Brain microvascular endothelial cell (primary cell): ENCODE measurements around the gene SUCO.

ENCODE experiments used
- DNase-seq: peaks from one replicate; pipeline ENCODE4 v3.0.0-alpha.2; 2020
- H3K27ac ChIP-seq: fragments of 250-450 bp; sonication (Bioruptor Pico); 2 replicates; pipeline ENCODE4 v1.5.1; 2020; ENCODE audit warnings: mild to moderate bottlenecking, moderate library complexity
- H3K27me3 ChIP-seq: fragments of 250-450 bp; sonication (Bioruptor Pico); replicated peaks from 2 replicates; pipeline ENCODE4 v1.5.1; 2020; ENCODE audit warnings: mild to moderate bottlenecking
- H3K36me3 ChIP-seq: fragments of 250-450 bp; sonication (Bioruptor Pico); replicated peaks from 2 replicates; pipeline ENCODE4 v1.5.1; 2020; ENCODE audit warnings: mild to moderate bottlenecking
- H3K4me3 ChIP-seq: 2 replicates; pipeline ENCODE4 v1.5.1; 2011; ENCODE audit warnings: low read depth, mild to moderate bottlenecking, control low read depth, low read length, moderate library complexity
- CTCF ChIP-seq: IDR thresholded peaks from 2 replicates; pipeline ENCODE4 v1.5.1; 2011; ENCODE audit warnings: low read depth, mild to moderate bottlenecking, moderate library complexity, low read length, control low read depth, inconsistent platforms; ENCODE audit errors: missing control alignments
- in situ Hi-C: cut with HindIII; loops from 2 replicates; pipeline ENCODE4 v1.10.0; 2017; ENCODE audit warnings: low sequenced_read_pairs, low pct_ligation_motif_present

Gene SUCO

GRCh38 chr1:172551279-172551678 lies 18.3 kb downstream of the SUCO start:
- no peak overlapping the region for H3K27ac ChIP-seq
- no peak for TF ChIP-seq CTCF
- in situ Hi-C loops, result no loop called here
- no peak for DNase-seq
- no peaks in the 10 kb centered on the region for H3K27me3 ChIP-seq
- no peaks in the 10 kb centered on the region for H3K36me3 ChIP-seq
- no peak overlapping the region for H3K4me3 ChIP-seq

DNA sequence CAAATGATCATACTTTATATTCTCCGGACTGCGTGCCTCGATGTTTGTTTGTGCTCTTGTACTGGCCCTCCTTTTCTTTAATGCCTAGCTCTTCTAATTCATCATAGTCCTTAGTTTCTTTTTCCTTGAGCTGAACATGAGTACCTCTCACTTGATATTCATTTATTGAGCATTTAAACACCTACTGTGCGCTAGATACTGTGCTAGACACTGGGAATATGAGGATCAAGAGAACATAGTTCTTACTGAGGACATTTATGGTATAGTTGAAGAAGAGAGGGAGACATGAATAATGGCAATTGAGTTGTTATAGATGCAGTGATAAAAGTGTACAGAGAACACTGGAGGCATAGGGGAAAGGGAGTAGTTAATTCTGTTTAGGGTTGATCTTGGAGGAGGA lies 22.0 kb downstream of the SUCO start:
- DNase-seq, result no peak
- no peak overlapping the region for H3K4me3 ChIP-seq
- H3K27ac ChIP-seq, result no peak overlapping the region
- in situ Hi-C loops, result no loop called here
- H3K27me3 ChIP-seq, result no peaks in the 10 kb centered on the region
- no peak for TF ChIP-seq CTCF
- H3K36me3 ChIP-seq, result peaks cover 6% of the 10 kb centered on the region

DNA sequence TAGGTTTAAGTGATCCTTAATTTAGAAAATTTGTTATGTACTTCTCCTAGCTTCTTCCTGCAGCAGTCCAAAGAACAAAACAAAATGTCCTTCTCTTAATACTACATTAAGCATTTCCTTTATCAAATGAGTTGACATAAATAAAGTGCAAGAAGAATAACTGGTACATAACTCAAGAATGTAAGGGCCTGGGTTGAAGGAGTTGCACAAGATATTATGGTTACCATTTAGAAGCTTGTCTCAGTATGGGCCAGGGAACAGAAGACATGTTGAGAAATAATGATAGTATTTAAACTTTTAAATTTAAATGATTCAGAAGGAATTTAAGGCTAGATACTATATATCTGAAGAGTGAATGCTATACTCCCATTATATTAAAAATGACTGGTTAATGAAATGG lies 23.5 kb downstream of the SUCO start:
- Histone ChIP-seq H3K27ac (no peak overlapping the region), H3K4me3 (no peak overlapping the region), H3K36me3 (peaks cover 6% of the 10 kb centered on the region), H3K27me3 (no peaks in the 10 kb centered on the region)
- no peak for DNase-seq
- TF ChIP-seq CTCF, result no peak
- in situ Hi-C loops, result no loop called here

- DNase-seq, result no peak
- H3K27ac ChIP-seq, result no peak overlapping the region
- peaks cover 6% of the 10 kb centered on the region for H3K36me3 ChIP-seq
- TF ChIP-seq CTCF, result no peak
- no peak overlapping the region for H3K4me3 ChIP-seq
- no peaks in the 10 kb centered on the region for H3K27me3 ChIP-seq
- in situ Hi-C loops, result no loop called here
These were observed 24.3 kb downstream of the SUCO start for GRCh38 chr1:172557270-172557669.

DNA sequence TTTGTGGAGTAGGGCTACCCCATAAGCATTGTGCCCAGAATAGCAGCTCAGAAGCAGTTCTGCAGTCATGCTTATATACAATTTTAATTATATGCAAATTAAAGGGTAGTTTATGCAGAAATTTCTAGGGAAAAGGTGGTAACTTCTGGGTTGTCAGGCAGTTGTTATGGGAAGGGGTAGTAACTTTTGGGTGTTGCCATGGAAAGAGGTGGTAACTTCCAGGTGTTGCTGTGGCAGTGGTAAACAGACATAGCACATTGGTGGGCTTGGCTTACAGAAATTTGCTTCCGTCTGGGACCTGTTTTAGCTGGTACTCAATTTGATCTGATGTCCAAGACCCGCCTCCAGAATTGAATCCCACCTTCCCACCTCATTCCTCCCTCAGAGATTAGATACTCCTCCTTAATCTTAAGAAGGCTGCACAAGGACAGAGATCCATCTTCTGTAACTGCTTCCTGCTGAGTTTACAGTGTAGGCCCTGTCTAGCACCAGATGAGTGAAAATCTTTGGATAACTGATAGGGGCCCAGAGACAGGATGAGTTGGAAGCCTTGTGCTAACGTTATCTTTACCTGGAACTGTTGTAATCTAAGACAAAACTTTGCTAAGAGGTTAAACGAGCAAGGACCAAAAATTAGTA lies 26.7 kb downstream of the SUCO start:
- Histone ChIP-seq H3K27me3 (no peaks in the 10 kb centered on the region), H3K4me3 (no peak overlapping the region), H3K27ac (no peak overlapping the region), H3K36me3 (peaks cover 6% of the 10 kb centered on the region)
- in situ Hi-C loops, result no loop called here
- no peak for TF ChIP-seq CTCF
- no peak for DNase-seq

GRCh38 chr1:172561252-172561651 lies 28.3 kb downstream of the SUCO start:
- Histone ChIP-seq H3K4me3 (no peak overlapping the region), H3K27me3 (no peaks in the 10 kb centered on the region), H3K36me3 (peaks cover 11% of the 10 kb centered on the region), H3K27ac (no peak overlapping the region)
- in situ Hi-C loops, result no loop called here
- no peak for DNase-seq
- no peak for TF ChIP-seq CTCF
